ENCODE results near the gene BBX. TPM values are rescaled to one million over a fixed set of nuclear protein-coding genes. Genes with fewer than 3 reads are reported as not detected.

The BBX gene
- total RNA-seq, 1 experiment from 2014 or later = 66.8 TPM

- DNase-seq (peak; percentile 6), ATAC-seq (no peak)
- H3K4me2 ChIP-seq (ENCODE audit: low read length) = no peak overlapping the region
- no peaks in the 10 kb centered on the region for H3K4me1 ChIP-seq (ENCODE audit: insufficient read depth, low read length)
- BruUV-seq (replicated peaks) = no TSS peak
- no peak overlapping the region for H3K4me3 ChIP-seq (ENCODE audit: low read length)
- H3K9ac ChIP-seq (ENCODE audit: low read length) = no peak overlapping the region
- intact Hi-C loops (cut with micrococcal nuclease) = no loop called here
- POLR2A ChIA-PET (ENCODE audit: unreplicated experiment) = no interaction called here
- TF ChIP-seq EZH2 (IDR thresholded peaks at IDR 0.05; ENCODE audit: low read length, unreplicated experiment) (no peak), CTCF (conservative IDR thresholded peaks at IDR 0.05; ENCODE audit: low read depth, low read length) (no peak), EZH2phosphoT487 (IDR thresholded peaks at IDR 0.05; ENCODE audit: borderline replicate concordance, low read length) (no peak)
- no peaks in the 10 kb centered on the region for H4K20me1 ChIP-seq (ENCODE audit: low read length)
- H3K9me2 ChIP-seq (replicated peaks; ENCODE audit: low read length) = no peaks in the 10 kb centered on the region
- H2AFZ ChIP-seq (ENCODE audit: low read length) = no peak overlapping the region
- CTCF ChIA-PET = no interaction called here
- no peaks in the 10 kb centered on the region for H3K9me3 ChIP-seq (ENCODE audit: low read length)
- H3K79me2 ChIP-seq (ENCODE audit: low read length) = no peaks in the 10 kb centered on the region
- H3K27me3 ChIP-seq (ENCODE audit: low read length) = no peaks in the 10 kb centered on the region
- no peaks in the 10 kb centered on the region; the same call in 1 of the 2 replicates for H3K36me3 ChIP-seq (ENCODE audit: low read depth, low read length)
- no peaks in the 10 kb centered on the region for H3F3A ChIP-seq (ENCODE audit: low read length, unreplicated experiment)
- no peak overlapping the region for H3K27ac ChIP-seq (ENCODE audit: low read length)
Measured at GRCh38 chr3:107772016-107772415, 249.3 kb downstream of the BBX start.

- no peaks in the 10 kb centered on the region; the same call in 1 of the 2 replicates for H3K36me3 ChIP-seq (ENCODE audit: low read depth, low read length)
- no peaks in the 10 kb centered on the region for H3K27me3 ChIP-seq (ENCODE audit: low read length)
- H3K9me3 ChIP-seq (ENCODE audit: low read length) = no peaks in the 10 kb centered on the region
- no peaks in the 10 kb centered on the region for H3K9me2 ChIP-seq (replicated peaks; ENCODE audit: low read length)
- no peaks in the 10 kb centered on the region for H3F3A ChIP-seq (ENCODE audit: low read length, unreplicated experiment)
- BruUV-seq (replicated peaks) = no TSS peak
- CTCF ChIA-PET = no interaction called here
- DNase-seq (no peak), ATAC-seq (no peak)
- POLR2A ChIA-PET (ENCODE audit: unreplicated experiment) = no interaction called here
- no peak overlapping the region for H3K4me3 ChIP-seq (ENCODE audit: low read length)
- TF ChIP-seq EZH2phosphoT487 (IDR thresholded peaks at IDR 0.05; ENCODE audit: borderline replicate concordance, low read length) = no peak
- TF ChIP-seq CTCF (conservative IDR thresholded peaks at IDR 0.05; ENCODE audit: low read depth, low read length) = no peak
- TF ChIP-seq EZH2 (IDR thresholded peaks at IDR 0.05; ENCODE audit: low read length, unreplicated experiment) = no peak
- H2AFZ ChIP-seq (ENCODE audit: low read length) = no peak overlapping the region
- H3K79me2 ChIP-seq (ENCODE audit: low read length) = no peaks in the 10 kb centered on the region
- no peaks in the 10 kb centered on the region for H4K20me1 ChIP-seq (ENCODE audit: low read length)
- H3K9ac ChIP-seq (ENCODE audit: low read length) = no peak overlapping the region
- no peaks in the 10 kb centered on the region for H3K4me1 ChIP-seq (ENCODE audit: insufficient read depth, low read length)
- no peak overlapping the region for H3K4me2 ChIP-seq (ENCODE audit: low read length)
- no peak overlapping the region for H3K27ac ChIP-seq (ENCODE audit: low read length)
- intact Hi-C loops (cut with micrococcal nuclease) = no loop called here
Measured at GRCh38 chr3:107775974-107776373, 253.2 kb downstream of the BBX start.

- H3K4me3 ChIP-seq (ENCODE audit: low read length) = no peak overlapping the region
- H3K36me3 ChIP-seq (ENCODE audit: low read depth, low read length) = 0 out of 2 replicates have a peak, but pooled peaks cover 10% of the 10 kb centered on the region
- H3K27ac ChIP-seq (ENCODE audit: low read length) = no peak overlapping the region
- CTCF ChIA-PET = no interaction called here
- no TSS peak for BruUV-seq (replicated peaks)
- H3K4me1 ChIP-seq (ENCODE audit: insufficient read depth, low read length) = no peaks in the 10 kb centered on the region
- no peaks in the 10 kb centered on the region for H3K79me2 ChIP-seq (ENCODE audit: low read length)
- no peaks in the 10 kb centered on the region for H3K27me3 ChIP-seq (ENCODE audit: low read length)
- POLR2A ChIA-PET (ENCODE audit: unreplicated experiment) = no interaction called here
- no peak overlapping the region for H3K9ac ChIP-seq (ENCODE audit: low read length)
- TF ChIP-seq CTCF (conservative IDR thresholded peaks at IDR 0.05; ENCODE audit: low read depth, low read length) = no peak
- TF ChIP-seq EZH2phosphoT487 (IDR thresholded peaks at IDR 0.05; ENCODE audit: borderline replicate concordance, low read length) = no peak
- TF ChIP-seq EZH2 (IDR thresholded peaks at IDR 0.05; ENCODE audit: low read length, unreplicated experiment) = no peak
- no peak overlapping the region for H2AFZ ChIP-seq (ENCODE audit: low read length)
- no peaks in the 10 kb centered on the region for H3K9me2 ChIP-seq (replicated peaks; ENCODE audit: low read length)
- no peak for ATAC-seq
- H3K4me2 ChIP-seq (ENCODE audit: low read length) = no peak overlapping the region
- intact Hi-C loops (cut with micrococcal nuclease) = no loop called here
- no peaks in the 10 kb centered on the region for H4K20me1 ChIP-seq (ENCODE audit: low read length)
- DNase-seq = no peak
- no peaks in the 10 kb centered on the region for H3K9me3 ChIP-seq (ENCODE audit: low read length)
- no peaks in the 10 kb centered on the region for H3F3A ChIP-seq (ENCODE audit: low read length, unreplicated experiment)
Measured at GRCh38 chr3:107781253-107781652, 258.5 kb downstream of the BBX start.
